Testis (tissue), 2 donors: ENCODE measurements around the gene TBC1D22A.
"Not testable (repeated sequence)": the region's sequence is repeated elsewhere in the genome, so short reads cannot be mapped to it uniquely, and the experiment has no call there.

Source experiments
- POLR2A ChIP-seq: fragments of 450-650 bp; IDR thresholded peaks from one replicate; pipeline ENCODE4 v1.6.1; 2017; ENCODE audit warnings: antibody characterized with exemption, mild to moderate bottlenecking, moderate library complexity
- TF ChIP-seq, protein P1 (sequence below), 3 experiments: fragments of 450-650 bp in 2 of 3; fragments of 200-600 bp in 1 of 3; sonication (generic) in 1 of 3; IDR thresholded peaks; one replicate each; pipeline ENCODE4 v1.5.1; 2016 to 2019; ENCODE audit warnings: antibody characterized with exemption in 3 of 3, mild to moderate bottlenecking in 2 of 3, moderate library complexity in 1 of 3

DNA sequence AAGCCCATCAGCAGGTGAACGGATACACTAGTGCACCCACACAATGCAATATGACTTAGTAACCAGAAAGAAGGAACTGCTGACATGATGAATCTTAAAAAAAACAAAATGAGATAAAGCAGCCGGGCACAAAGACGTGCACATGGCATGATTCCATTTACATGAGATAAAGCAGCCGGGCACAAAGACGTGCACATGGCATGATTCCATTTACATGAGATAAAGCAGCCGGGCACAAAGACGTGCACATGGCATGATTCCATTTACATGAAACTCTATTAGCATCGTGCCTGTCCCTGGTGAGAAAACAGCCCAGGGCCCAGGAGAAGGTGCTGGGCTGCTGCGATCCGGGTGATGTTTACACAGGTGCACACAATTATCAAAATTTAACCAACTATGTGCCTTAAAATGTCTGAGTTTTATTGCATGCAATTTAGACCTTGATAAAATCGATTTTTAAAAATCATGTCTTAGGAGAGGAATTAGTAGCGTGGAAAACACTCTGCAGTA lies 28.2 kb upstream of the TBC1D22A start:
- TF ChIP-seq, protein P1, sequence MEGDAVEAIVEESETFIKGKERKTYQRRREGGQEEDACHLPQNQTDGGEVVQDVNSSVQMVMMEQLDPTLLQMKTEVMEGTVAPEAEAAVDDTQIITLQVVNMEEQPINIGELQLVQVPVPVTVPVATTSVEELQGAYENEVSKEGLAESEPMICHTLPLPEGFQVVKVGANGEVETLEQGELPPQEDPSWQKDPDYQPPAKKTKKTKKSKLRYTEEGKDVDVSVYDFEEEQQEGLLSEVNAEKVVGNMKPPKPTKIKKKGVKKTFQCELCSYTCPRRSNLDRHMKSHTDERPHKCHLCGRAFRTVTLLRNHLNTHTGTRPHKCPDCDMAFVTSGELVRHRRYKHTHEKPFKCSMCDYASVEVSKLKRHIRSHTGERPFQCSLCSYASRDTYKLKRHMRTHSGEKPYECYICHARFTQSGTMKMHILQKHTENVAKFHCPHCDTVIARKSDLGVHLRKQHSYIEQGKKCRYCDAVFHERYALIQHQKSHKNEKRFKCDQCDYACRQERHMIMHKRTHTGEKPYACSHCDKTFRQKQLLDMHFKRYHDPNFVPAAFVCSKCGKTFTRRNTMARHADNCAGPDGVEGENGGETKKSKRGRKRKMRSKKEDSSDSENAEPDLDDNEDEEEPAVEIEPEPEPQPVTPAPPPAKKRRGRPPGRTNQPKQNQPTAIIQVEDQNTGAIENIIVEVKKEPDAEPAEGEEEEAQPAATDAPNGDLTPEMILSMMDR (IDR thresholded peaks at IDR 0.05), result not testable (repeated sequence)
- TF ChIP-seq POLR2A, result not testable (repeated sequence)
